KG1 (cell line): ENCODE data around the gene FCN3.
"Not testable (repeated sequence)": the region's sequence is repeated elsewhere in the genome, so short reads cannot be mapped to it uniquely, and the experiment has no call there.

Source experiments
- DNase-seq: peaks from one replicate; lab custom pipeline; 2025; lab: John Stamatoyannopoulos, UW

FCN3 gene

GRCh38 chr1:27374362-27375086, at the start of gene FCN3:
Gene FCN3, minus strand, starts transcription at chr1:27374824. Its CDS starts 6 bp downstream, at chr1:27374818.
- no peak for DNase-seq

GRCh38 chr1:27423709-27424108, 49.1 kb upstream of the FCN3 start:
- DNase-seq = no peak

GRCh38 chr1:27418326-27419185, 43.9 kb upstream of the FCN3 start:
- DNase-seq = no peak

- no peak for DNase-seq
These were observed 43.1 kb upstream of the FCN3 start for GRCh38 chr1:27417713-27418112.

GRCh38 chr1:27416387-27417111, 41.9 kb upstream of the FCN3 start:
- DNase-seq = peak; percentile 11

- no peak for DNase-seq
These were observed 39.5 kb upstream of the FCN3 start for GRCh38 chr1:27414091-27414490.

GRCh38 chr1:27413004-27413403, 38.4 kb upstream of the FCN3 start:
- no peak for DNase-seq

- no peak for DNase-seq
These were observed 37.9 kb upstream of the FCN3 start for GRCh38 chr1:27412502-27412901.

- DNase-seq = no peak
These were observed 36.1 kb upstream of the FCN3 start for GRCh38 chr1:27410709-27411108.

GRCh38 chr1:27409669-27410068, 35.0 kb upstream of the FCN3 start:
- no peak for DNase-seq

GRCh38 chr1:27408151-27408550, 33.5 kb upstream of the FCN3 start:
- DNase-seq = no peak

- DNase-seq = not testable (repeated sequence)
These were observed 32.2 kb upstream of the FCN3 start for GRCh38 chr1:27406791-27407190.

GRCh38 chr1:27406362-27406680, 31.7 kb upstream of the FCN3 start:
- no peak for DNase-seq

GRCh38 chr1:27405598-27406361, 31.2 kb upstream of the FCN3 start:
- DNase-seq = not testable (repeated sequence)

- DNase-seq = no peak
These were observed 30.4 kb upstream of the FCN3 start for GRCh38 chr1:27405074-27405473.

- DNase-seq = peak; percentile 8
These were observed 29.3 kb upstream of the FCN3 start for GRCh38 chr1:27403931-27404330.

GRCh38 chr1:27403065-27403726, 28.6 kb upstream of the FCN3 start:
- peak; percentile 70 for DNase-seq

GRCh38 chr1:27402349-27402754, 27.7 kb upstream of the FCN3 start:
- no peak for DNase-seq

- no peak for DNase-seq
These were observed 26.3 kb upstream of the FCN3 start for GRCh38 chr1:27400963-27401341.

- DNase-seq = no peak
These were observed 25.7 kb upstream of the FCN3 start for GRCh38 chr1:27400082-27400962.
